Fibroblast of skin of scalp (primary cell): ENCODE data around the gene ADGRB2.

ENCODE experiments used
- DNase-seq: peaks from one replicate; pipeline ENCODE4 v3.0.0-alpha.2; 2013

Gene ADGRB2

DNA sequence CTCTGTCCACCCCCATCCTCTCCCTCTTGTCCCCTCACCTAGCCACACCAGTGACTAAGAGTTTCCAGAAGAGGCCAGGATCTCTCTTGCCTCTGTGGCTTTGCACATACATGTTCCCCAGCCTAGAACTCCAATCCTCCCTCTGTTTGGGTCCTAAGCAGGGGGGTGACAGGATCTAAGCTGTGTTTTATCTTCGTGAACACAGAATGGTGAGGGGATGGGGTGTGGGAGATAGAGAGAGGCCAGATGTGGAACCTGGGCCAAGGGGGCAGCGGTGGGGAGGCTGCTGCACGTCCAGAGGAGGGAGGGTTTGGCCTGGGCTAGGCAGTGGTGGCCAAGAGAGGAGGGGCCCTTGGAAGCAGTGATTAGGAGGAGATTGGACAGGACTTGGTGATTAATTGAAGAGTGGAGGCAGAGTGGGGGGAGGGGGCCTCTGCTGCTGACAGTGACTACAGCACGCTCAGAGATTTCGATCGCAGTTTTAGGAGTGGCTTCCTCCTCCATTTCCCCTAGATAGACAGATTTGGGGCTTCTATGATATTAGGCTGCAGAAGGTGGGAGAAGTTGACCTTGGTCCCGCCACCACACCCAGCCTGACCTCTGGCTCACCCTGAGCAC is 17.1 kb upstream of the ADGRB2 start:
- no peak for DNase-seq

DNA sequence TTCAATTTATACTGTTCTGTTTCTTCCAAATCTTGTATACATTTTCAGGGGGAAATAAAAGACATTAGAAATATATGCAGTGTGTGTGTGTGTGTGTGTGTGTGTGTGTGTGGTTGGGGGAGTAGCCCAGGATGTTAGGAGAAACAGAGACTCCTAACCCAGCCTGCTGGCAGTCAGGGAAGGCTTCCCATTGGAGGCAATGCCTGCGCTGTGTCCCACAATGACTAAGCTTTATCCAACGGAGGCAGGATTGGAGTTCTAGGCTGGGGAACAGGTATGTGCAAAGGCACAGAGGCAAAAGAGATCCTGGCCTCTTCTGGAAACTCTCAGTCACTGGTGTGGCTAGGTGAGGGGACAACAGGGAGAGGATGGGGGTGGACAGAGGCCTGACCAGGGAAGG is 16.5 kb upstream of the ADGRB2 start:
- no peak for DNase-seq

DNA sequence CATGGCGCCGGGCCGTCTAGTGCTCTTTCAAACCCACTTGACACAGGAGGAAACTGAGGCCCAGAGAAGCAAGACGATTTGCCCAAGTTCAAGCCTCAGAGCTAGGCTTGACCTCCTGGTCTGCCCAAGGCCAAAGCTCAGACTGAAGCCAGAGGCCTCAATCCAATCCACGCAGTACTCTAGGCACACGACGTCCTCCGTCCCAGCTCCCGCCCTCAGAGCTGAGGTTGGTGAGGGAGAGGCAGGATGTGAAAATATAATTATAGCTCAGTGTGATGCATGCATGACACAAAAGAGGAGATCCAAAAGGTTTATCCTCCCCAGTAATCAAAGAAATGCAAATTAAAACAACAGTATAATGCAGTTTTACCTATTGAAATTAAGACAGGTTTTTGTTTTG is 15.5 kb upstream of the ADGRB2 start:
- no peak for DNase-seq

DNA sequence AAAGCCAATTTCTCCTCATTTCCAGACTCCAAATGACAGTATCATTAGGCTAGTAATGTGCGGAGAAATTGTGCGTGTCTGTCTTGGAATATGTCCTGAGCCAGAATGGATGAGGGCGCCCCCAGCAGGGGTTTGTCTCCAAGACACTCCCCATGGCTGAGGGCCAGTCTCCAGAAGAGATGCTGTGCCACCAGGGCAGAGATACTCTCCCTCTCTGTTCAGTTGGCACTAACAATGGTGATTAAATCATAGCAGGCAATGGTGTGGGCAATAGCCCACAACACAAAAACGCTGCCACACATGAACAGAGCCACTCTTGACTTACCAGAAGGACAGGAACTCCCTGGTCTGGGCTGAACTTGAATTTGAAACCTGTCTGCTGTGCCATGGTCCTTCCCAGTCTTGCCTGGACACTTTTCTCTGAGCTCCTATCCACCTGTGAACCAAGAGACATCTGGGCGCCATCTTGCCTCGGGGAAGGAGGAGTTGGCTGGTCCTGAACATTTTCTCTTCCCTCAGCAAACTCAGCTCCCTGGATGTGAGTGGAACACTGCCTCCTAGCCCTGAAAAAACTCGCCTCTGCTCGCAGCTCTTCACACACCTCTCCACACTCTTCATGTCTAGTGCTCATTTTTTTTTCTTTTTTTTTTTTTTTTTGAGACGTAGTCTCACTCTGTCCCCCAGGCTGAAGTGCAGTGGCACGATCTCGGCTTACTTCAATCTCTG is 14.8 kb upstream of the ADGRB2 start:
- DNase-seq: no peak

DNA sequence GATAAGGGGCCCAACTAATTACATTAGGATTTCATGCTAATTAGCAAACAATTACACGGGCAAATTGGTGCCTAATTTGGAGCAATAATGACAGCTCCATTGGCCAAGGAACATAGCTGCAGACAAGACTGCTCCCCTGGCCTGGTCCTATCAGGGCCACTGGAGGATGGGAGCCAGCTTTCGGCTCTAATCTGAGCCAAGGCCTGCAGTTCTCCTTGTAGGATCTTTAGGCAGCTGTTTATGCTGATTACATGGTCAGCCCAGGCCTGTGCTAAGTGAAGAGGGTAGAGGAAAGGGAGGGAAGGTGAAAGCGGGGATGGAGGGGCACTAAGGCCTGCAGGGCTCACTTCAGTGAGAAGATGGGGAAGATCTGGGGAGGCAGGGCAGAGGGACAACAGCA is 12.4 kb upstream of the ADGRB2 start:
- no peak for DNase-seq

GRCh38 chr1:31776032-31776431 is 11.9 kb upstream of the ADGRB2 start:
- DNase-seq: no peak

DNA sequence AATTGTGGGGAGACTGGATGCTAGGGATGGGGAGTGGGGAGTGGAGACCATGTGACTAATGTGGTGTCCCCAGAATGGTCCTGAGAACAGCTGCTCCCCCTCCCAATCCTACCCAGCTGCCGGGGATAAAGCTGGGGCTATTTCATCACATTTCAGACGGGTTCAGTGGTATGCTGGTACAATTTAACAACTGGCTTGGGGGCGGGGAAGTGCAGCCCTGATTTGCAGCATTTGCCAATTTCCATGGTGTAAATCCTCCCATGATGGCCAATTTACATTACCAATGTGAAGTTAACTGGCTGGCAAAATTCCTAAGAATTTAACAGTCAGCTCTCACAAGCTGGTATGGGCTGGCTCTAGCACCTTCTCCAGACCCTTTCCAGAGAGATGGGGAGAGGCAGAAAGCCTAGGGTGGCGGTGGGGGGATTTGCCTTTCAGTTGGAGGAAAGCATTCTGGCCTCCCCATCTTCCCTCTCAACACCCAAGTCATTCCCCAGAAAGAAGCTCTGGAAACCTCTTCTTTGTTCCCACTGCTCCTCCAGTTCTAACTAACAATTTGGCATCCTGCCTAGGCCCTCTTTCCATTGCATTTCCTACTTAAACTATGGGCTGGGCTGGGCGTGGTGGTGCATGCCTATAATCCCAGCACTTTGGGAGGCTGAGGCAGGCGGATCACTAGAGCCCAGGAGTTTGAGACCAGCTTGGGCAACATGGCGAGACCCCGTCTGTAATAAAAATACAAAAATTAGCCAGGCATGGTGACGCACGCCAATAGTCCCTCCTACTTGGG is 11.3 kb upstream of the ADGRB2 start:
- no peak for DNase-seq

- no peak for DNase-seq
These were observed 10.4 kb upstream of the ADGRB2 start for GRCh38 chr1:31774495-31774894.

DNA sequence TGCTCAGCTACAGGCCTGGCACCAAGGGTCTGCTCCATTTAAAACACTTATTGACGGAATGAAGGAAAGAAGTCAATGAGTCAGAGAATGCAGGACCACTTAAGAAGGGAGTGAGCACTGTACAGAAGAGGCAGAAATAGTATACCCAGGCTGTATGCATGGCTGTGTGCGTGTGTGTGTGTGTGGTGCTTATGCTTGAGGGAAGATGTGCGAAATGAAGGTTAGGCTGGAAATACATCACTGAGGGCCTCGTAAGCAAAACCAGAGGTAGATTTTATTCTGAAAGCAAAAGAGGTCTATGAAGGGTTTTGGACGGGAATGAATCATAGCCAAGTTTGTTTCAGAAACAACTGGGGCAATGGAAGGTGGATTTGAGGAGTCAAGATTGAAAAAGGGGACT is 9.7 kb upstream of the ADGRB2 start:
- no peak for DNase-seq

DNA sequence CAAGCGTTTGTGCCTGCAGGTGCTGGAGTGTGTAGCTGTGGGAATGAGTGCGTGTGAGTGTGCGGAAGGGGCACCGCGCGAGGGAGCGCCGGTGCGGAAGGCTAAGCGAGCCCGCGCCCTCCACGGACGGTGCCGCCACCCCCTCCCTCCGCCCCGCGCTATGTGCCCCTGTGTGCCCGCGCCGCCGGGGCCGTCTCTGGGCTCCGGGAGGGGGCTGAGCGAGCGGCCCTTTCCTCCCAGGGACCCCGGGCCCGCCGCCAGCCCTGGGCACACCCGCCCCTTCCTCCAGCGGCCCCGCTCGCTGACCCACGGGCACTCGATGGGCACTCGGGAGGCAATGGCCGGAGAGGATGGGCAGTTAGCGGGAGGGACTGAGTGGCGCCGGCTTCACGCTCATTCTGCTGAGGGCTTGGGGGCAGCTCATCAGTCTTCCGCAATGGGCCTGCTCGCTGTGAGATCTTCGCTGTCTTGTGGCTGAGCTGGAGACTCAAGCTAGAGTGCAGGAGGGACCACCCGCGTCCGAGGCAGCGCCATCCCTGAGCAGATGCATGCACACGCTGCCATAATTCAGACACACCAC is 8.6 kb upstream of the ADGRB2 start:
- no peak for DNase-seq

DNA sequence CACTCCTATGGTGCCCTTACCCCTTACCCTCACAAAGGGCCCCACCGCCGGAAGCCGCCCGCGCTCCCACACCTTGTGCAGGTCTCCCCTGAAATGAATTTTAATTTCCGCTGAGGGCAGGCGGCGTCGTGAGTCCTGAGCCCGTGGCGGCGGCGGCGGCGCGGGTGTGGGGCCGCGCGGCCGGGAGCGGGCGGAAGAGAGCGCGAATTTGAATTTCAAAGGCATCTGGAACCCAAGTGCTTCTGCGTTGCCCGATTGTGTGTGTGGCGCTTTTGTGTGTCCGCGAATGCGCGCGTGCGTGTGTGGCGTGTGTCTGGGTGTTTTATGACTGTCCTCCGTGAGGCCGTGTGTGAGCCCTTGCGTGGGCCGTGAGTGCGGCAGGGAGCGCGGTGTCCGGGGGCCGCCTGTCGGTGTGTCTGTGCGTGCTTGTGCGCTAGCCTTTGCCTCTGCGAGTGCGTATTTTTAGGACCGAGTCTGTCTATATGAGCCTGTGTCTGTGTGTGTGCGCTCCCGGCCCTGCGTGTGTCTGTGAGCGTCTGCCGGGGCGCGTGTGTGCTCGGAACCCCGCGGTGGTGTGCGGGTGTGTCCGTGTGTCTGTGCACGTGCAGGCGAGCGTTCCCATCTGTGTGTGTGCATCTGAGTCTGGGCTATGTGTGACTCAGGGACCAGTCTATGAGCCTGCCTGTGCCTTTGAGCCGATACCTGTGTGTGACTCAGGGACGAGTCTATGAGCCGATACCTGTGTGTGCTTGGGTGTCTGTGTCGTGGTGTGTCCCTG is 7.9 kb upstream of the ADGRB2 start:
- no peak for DNase-seq

GRCh38 chr1:31769720-31770390 is 5.7 kb upstream of the ADGRB2 start:
- no peak for DNase-seq

- DNase-seq: no peak
These were observed 5.0 kb upstream of the ADGRB2 start for GRCh38 chr1:31768939-31769704.

GRCh38 chr1:31768407-31768907 is 4.3 kb upstream of the ADGRB2 start:
- no peak for DNase-seq

DNA sequence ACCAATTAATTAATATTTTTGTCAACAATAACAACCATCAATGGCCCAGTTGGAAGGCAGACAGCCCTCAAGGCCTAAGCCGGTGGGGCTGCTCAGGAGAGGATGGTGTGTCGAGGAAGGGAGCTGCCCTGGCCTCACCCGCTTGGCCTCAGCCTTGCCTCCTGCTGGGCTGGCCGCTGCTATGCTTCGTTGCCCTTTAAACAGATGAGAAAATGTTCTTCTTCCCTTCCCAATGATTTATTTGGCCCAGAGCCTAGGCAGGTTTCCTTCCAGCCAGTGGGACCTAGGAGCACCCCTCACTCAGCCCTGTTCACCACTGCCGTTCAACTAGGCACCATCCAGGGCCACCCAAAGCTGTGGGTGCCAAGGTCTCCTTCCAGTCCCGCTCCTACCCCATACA is 3.1 kb upstream of the ADGRB2 start:
- DNase-seq: no peak

DNA sequence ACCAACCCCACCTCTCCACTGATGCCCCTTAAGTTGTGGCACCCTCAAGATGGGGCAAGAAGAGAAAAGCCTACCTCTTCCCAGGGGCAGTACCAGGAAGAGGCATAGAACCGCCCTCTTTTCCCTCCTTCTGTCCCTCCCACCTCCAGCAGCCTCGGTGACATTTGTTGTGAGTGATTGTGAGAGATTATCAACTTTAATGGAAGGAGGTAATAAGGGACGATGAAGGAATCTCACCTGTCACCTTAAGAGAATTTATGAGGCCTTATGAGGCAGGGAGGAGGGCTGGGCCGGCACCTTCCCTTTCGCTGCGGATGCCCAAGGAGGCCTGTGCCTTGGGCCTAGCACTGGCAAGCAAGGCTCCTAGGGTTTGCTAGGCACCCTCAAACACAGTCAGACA is 1.4 kb upstream of the ADGRB2 start:
- DNase-seq: no peak

DNA sequence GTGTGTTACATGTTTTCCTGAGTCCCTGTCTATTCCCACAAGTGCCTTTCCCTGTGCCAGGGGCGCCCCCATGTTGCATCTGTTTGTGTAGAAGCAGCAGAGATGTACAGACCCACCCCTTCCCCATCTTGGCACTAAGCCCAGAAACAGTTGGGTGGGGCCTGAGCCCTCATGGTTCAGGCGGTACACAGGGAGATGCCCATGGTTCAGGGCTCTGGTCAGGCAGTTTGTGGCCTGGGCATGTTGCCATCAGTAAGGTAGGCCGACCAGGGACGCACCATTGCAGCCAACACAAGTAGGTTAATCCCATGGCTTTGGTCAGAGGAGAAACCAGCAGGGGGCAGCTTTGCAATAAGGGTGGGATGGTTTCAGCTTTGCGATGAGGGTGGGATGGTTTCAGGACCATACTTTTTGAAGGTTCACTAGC is 914 bp upstream of the ADGRB2 start:
- no peak for DNase-seq

DNA sequence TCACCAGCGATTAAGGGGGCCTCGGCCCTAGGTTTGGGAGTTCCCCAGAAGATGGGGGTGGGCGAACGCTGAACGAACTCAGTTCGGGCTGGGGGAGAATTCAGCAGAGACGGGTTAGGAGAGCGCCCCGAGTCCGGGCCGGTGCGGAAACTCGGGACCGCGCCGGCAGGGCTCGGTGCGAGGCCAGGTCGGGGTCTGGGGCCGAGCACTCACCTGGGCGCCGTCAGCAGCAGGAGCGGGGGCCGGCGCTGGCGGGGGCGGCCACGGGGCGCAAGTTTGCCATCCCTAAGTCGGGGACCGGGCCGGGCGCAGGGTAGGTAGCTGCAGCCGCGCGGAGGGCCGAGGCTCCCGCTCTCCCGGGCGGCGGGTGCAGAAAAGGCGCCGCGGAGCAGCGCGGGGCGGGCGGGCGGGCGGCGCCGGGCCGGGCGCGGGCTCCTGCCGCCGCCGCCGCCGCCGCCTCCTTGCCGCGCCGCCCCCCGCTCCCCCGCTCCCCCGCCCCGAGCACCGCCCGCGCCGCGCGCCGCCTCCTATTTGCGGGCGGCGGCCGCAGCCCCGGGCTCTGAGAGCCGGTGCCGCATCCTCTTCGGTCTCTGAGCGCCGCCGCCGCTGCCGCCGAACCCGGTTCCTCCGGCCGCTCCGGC is 349 bp downstream of the ADGRB2 start:
- no peak for DNase-seq

GRCh38 chr1:31762726-31763670 is 1.1 kb downstream of the ADGRB2 start:
- DNase-seq: peak; percentile 64
